IPS-NIHi11 (cell line): ENCODE results near the gene ATG16L1.

Experiments
- DNase-seq: peaks from one replicate; pipeline ENCODE4 v3.0.0; 2012; ENCODE audit warnings: mixed read lengths, low spot score

ATG16L1 gene

DNA sequence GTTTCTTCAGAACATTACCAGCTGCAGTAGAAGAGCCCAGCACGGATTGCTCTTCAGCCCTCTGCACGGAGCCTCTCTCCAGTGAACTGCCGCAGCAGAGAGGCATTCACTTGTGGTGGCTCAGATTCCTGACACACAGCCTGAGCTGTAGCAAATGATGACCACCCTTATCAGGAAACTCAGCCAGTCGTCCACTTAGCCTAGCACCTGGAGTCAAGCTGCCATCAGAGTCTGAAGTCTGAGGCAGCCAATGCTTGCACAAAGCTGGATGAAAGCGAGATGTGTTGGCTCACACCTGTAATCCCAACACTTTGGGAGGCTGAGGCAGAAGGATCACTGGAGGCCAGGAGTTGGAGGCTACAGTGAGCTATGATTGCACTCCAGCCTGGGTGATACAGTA, 44.4 kb downstream of the ATG16L1 start:
- no peak for DNase-seq

GRCh38 chr2:233297076-233297475, 45.6 kb downstream of the ATG16L1 start:
- DNase-seq = no peak

- no peak for DNase-seq
Measured at GRCh38 chr2:233300401-233300800, 48.9 kb downstream of the ATG16L1 start.

- no peak for DNase-seq
Measured at GRCh38 chr2:233301248-233301647, 49.8 kb downstream of the ATG16L1 start.

- no peak for DNase-seq
Measured at GRCh38 chr2:233301811-233302210, 50.3 kb downstream of the ATG16L1 start.

DNA sequence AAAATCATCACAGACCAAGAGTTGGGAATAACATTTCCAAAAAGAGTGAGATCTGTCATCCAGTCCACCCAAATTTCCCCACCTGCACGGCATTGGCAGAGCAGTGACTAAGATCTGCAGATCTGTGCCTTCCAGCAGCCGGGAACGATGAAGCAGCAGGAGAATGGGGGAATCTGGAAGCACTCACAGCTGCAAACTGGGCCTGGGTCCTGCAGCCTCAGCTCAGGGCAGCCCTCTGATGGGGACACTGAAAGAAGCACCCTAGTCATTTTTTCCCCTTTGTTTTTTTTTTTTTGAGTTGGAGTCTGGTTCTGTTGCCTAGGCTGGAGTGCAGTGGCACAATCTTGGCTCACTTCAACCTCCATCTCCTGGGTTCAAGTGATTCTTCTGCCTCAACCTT, 51.8 kb downstream of the ATG16L1 start:
- DNase-seq = peak; percentile 74

DNA sequence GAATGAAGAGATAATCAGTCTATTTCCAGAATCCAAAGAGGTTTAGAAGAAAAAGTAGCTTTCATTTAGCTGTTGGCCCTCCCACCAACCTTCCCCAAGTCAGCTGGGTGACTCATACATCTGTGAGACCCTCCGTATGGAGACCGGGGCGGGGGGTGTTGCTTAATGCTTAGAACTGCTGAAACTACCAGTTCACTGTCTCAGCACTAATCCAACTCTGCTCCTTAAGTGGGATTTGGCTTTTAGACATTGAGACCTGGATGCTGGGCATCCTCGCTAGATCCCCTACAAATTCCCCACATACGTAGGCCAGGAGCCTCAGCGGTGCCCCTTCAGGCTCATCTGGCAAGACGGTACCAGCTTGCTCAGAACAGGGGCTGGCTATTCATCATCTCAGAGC, 56.1 kb downstream of the ATG16L1 start, which contains the start of gene SAG:
Gene SAG, plus strand, starts transcription at position 252 of the 400 bp plus-strand sequence. CDS start 1,374 bp downstream, outside the sequence.
- no peak for DNase-seq

DNA sequence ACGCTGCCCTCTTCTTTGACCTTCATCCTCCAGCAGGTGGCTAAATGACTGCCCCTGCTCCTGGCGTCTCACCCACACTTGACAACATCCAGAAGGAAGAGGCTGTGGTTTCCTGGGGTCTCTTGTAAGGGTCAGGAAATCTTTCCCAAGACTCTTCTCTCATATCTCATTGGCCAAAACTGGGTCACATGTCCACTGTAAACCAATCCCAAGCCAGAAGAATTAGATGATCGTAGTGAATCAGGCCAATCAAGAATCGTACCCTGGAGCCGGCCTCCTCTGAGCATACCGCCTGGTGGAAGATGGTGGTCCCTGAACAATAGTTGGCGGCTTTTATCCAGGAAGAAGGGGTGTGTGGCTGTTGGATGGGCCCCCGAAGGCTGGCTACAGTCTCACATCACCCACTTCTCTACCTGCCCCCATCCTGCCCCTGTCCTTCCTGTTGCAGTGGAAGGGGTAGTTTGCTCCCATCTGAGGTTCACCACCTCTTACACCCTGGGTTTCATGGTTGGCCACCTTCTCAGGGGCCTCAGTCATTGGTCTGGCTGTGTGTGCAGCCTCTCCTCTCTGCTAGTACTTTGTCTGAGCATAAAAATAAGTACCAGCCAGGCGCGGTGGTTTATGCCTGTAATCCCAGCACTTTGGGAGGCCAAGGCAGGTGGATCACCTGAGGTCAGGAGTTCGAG, 59.9 kb downstream of the ATG16L1 start:
- no peak for DNase-seq

- DNase-seq = no peak
Measured at GRCh38 chr2:233312874-233313273, 61.4 kb downstream of the ATG16L1 start.

DNA sequence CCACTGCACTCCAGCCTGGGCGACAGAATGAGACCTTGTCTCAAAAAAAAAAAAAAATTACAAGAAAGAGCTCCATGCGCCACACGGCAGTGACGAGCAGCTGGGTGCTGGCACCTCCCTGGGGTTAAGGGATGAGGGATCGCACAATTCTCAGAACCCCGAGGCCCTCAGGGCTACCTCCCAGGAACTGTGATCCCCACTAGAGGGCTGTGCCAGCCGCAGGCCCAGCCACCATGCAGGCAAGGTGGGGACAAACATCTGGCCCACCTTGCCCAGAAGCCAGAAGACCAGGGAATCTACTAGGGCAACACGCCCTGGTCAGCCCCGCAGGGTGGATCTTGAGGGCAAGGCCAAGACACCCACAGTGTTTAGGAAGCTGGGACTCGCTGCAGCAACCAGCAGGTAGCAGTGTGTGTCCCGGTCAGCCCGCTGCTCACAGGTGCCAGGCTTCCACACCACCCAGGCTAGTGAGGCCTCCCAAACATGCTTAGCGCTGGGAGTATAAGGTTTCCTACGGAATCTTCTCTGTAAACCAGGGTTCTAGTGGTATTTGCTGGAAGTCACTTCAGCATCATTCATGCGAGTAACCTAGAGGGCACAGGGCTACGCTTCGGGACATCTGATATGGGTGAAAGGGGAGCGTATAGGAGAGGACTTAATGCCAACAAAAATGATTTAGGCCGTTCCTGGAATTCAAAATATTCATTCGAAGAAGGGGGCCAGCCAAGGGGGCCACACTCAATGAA, 62.9 kb downstream of the ATG16L1 start:
- DNase-seq = no peak

- DNase-seq = no peak
Measured at GRCh38 chr2:233317196-233317943, 65.9 kb downstream of the ATG16L1 start.

- DNase-seq = no peak
Measured at GRCh38 chr2:233319256-233319655, 67.8 kb downstream of the ATG16L1 start.

GRCh38 chr2:233320470-233320869, 69.0 kb downstream of the ATG16L1 start:
- DNase-seq = no peak

GRCh38 chr2:233321166-233321565, 69.7 kb downstream of the ATG16L1 start:
- DNase-seq = no peak

DNA sequence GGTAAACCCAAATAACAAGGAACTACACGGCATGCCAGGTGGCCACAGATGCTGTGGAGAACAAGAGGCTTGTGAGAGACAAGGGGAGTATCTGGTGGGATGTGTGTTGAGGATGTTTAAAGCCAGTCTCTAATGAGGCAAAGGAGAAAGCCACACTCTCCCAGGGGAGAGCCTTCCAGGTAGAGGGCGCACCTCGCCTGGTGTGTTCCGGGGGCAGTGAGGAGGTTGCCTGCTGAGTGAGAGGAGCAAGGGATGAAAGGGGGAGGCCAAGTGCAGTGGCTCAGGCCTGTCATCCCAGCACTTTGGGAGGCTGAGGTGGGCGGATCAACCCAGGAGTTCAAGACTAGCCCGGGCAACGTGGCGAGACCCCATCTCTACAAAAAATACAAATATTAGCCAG, 72.4 kb downstream of the ATG16L1 start:
- DNase-seq = no peak

DNA sequence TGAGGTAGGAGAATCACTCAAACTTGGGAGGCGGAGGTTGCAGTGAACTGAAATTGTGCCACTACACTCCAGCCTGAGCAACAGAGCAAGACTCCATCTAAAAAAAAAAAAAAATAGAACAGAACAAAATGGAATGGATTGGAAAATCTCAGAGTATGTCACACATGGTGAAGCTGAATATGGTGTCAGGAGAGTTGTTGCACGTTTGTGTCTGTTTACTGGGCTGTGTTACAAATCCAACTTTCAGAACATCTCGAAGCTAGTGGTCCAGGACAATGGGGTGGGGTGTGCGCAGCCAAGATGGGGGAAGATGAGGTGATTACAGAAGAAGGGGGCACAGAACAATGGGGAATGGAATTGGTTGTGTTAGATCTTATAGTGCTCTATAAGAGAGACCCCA, 73.8 kb downstream of the ATG16L1 start:
- DNase-seq = no peak

DNA sequence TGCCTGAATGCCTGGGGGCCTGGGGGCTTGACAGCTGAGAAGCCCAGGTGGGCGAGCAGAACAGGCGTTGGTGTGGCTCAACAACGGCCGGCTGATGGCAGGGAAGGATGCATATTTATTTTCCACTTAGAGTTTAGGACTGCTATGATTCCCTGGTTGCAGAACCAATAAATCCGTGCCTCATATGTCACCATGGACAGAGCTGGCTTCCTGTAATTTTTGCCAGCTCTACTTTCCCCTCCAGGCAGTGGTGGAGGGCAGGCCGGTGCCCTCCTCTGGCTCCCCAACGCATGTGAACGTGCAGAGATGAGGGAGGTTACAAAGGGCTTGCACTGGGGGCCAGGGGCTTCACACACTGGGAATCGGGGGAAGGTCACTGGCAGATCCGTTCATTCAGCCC, 74.3 kb downstream of the ATG16L1 start:
- no peak for DNase-seq

GRCh38 chr2:233326500-233326899, 75.0 kb downstream of the ATG16L1 start:
- DNase-seq = no peak

GRCh38 chr2:233328922-233329321, 77.4 kb downstream of the ATG16L1 start:
- DNase-seq = no peak

DNA sequence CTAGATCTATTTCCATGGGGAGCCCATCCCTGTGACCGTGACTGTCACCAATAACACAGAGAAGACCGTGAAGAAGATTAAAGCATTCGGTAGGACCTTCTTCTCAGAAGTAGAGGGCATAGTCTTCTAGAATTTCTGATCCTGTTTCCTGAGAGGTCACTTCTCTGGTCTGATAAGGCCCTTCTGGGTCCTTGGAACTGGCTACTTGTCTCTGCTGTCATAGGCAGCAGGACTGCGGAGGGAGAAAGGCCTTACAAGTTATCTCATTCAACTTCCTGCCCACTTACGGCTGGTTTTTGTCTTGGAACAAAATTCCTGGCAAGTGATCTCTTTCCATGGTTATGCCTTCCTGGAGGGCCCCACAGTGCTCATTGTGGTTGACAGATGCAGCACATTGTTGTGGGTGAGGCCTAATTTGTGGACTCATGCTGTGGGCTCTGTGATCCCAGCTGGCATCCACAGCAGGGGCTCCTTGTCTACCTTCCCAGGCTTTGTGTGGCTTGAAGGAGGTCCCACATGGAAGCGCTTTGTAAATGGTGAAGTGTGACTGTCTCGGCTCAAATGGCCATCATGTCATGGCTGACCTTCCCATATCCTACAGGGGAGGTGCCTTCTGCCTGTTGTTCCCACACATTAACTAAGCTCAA, 78.1 kb downstream of the ATG16L1 start:
- DNase-seq = peak; percentile 46

DNA sequence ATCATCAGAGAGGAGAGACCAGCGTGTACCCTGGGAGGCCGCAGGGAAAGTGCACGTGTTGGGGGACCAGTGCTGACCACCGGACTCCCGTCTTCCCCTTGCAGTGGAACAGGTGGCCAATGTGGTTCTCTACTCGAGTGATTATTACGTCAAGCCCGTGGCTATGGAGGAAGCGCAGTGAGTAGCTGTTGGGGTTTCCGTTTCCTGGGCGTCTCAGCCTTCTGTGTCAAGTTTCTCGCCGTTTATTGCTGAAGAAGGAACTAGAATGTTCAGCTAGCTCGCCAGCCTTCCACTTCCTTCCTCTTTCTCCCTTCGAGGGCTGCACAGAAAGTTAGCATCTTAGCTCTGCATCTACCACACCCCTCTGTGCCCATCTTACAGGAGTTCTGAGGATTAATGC, 80.1 kb downstream of the ATG16L1 start:
- DNase-seq = no peak

DNA sequence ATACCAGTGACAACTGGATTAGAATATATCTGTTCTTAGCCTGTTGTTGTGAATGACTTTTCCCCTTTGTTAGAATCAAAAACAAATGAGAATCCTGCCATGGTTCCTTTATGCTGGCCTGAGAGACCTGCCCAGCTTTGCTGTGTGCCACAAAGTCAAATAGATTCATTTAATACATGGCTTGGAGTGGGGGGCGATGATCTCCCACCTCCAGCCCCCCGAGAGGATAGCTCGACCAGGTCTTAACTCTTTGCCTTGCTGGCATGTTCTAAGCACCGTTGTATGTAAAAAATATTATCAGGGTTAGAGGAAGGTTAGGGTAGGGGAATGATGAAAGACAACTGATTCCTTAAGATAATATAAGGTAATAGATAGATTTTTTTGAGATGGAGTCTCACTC, 80.7 kb downstream of the ATG16L1 start:
- DNase-seq = no peak
